ENCODE data around the gene IP6K2.

DNA sequence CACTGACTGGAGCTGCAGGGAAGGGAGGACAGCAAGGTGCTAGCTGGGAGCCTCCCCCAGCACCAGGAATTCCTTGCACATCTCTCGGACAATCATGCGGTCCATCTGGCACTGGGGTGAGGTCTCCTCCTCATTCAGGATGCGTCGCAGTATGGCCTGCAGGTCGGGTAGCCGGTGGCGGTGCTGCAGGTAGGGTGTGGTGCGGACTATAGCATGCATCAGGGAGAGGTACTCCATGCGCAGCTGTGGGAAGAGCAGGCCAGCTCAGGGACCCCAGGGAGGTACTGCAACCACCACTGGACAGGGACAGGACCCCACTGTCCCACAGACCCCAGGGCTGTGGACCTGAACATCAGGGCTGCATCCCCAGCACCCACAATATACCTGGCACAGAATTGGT, 42.5 kb downstream of the IP6K2 start:
- TF ChIP-seq CTCF (conservative IDR thresholded peaks at IDR 0.05 in 1 of 2, IDR thresholded peaks at IDR 0.05 in 1 of 2; ENCODE audit: extremely low read depth in 1 of 2, insufficient read depth in 1 of 2, low read depth in 1 of 2, low read length in 2 of 2) (no peak), EZH2 (IDR thresholded peaks at IDR 0.05; ENCODE audit: borderline replicate concordance, low read length) (no peak)

All from mammary epithelial cell (primary cell).